Epithelial cell of esophagus (primary cell): ENCODE data around the gene NAA10.

Experiments used
- DNase-seq: peaks from one replicate; pipeline ENCODE4 v3.0.0; 2010; ENCODE audit warnings: low read depth
- H3K4me3 ChIP-seq: 2 replicates; pipeline ENCODE4 v1.5.1; 2011; ENCODE audit warnings: mild to moderate bottlenecking, low read length, control low read depth
- CTCF ChIP-seq: IDR thresholded peaks from 2 replicates; pipeline ENCODE4 v1.5.1; 2011; ENCODE audit warnings: low read depth, mild to moderate bottlenecking, low read length, control low read depth, inconsistent platforms; ENCODE audit not compliant: insufficient read depth; ENCODE audit errors: missing control alignments

The NAA10 gene

GRCh38 chrX:153947009-153947769 is 12.4 kb upstream of the NAA10 start:
- peak; percentile 75 for DNase-seq
- peak; percentile 79 for TF ChIP-seq CTCF
- no peak overlapping the region for H3K4me3 ChIP-seq

- DNase-seq = no peak
- H3K4me3 ChIP-seq = no peak overlapping the region
- no peak for TF ChIP-seq CTCF
Measured at GRCh38 chrX:153945956-153946943, 11.4 kb upstream of the NAA10 start.

- H3K4me3 ChIP-seq = no peak overlapping the region
- DNase-seq = no peak
Measured at GRCh38 chrX:153944800-153945150, 9.9 kb upstream of the NAA10 start.

GRCh38 chrX:153944140-153944799 is 9.4 kb upstream of the NAA10 start, which contains the start of gene RENBP:
RENBP (minus strand) TSS chrX:153944643; CDS start chrX:153944610, 33 bp downstream.
- H3K4me3 ChIP-seq = no peak within 1 kb of the TSS
- no peak for DNase-seq
- no peak for TF ChIP-seq CTCF

More at GRCh38 chrX:153944800-153945150, 9.9 kb upstream of the NAA10 start:
- TF ChIP-seq CTCF = no peak

- DNase-seq = no peak
- no peak overlapping the region for H3K4me3 ChIP-seq
- TF ChIP-seq CTCF = no peak
Measured at GRCh38 chrX:153941336-153942252, 6.8 kb upstream of the NAA10 start.

- TF ChIP-seq CTCF = no peak
- no peak for DNase-seq
- H3K4me3 ChIP-seq = no peak overlapping the region
Measured at GRCh38 chrX:153939573-153939972, 4.7 kb upstream of the NAA10 start.
